ENCODE data around the gene SCUBE3.

DNA sequence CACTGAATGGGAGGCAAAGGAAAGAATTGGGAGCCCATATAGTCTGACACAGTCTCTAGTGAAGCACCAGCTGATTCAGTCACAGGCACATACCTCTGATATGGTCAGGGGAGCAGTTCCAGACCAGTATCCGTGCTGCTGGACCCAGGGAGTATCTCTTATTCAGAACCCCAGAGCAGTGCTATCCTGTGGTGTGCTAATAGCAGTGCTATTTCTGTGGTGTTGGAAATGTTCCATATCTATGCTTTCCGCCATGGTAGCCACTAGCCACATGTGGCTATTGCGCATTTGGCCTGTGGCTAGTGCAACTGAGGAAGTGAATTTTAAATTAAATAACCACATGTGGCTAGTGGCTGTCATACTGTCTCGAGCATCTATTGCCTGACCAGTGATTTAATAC, 11.0 kb downstream of the SCUBE3 start:
- TF ChIP-seq, protein P1, sequence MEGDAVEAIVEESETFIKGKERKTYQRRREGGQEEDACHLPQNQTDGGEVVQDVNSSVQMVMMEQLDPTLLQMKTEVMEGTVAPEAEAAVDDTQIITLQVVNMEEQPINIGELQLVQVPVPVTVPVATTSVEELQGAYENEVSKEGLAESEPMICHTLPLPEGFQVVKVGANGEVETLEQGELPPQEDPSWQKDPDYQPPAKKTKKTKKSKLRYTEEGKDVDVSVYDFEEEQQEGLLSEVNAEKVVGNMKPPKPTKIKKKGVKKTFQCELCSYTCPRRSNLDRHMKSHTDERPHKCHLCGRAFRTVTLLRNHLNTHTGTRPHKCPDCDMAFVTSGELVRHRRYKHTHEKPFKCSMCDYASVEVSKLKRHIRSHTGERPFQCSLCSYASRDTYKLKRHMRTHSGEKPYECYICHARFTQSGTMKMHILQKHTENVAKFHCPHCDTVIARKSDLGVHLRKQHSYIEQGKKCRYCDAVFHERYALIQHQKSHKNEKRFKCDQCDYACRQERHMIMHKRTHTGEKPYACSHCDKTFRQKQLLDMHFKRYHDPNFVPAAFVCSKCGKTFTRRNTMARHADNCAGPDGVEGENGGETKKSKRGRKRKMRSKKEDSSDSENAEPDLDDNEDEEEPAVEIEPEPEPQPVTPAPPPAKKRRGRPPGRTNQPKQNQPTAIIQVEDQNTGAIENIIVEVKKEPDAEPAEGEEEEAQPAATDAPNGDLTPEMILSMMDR (IDR thresholded peaks at IDR 0.05; ENCODE audit: low read length), result no peak
- no peak for TF ChIP-seq EZH2 (IDR thresholded peaks at IDR 0.05; ENCODE audit: borderline replicate concordance, low read length)
